ENCODE results near the gene GALNT7. TPM values are rescaled to one million over a fixed set of nuclear protein-coding genes. Genes with fewer than 3 reads are reported as not detected.

Gene GALNT7
- total and polyA plus RNA-seq, 2 donors (not counting 3 experiments of a cell fraction or from before 2014, with no cell fraction given), result 19.6 to 54.6 TPM

DNA sequence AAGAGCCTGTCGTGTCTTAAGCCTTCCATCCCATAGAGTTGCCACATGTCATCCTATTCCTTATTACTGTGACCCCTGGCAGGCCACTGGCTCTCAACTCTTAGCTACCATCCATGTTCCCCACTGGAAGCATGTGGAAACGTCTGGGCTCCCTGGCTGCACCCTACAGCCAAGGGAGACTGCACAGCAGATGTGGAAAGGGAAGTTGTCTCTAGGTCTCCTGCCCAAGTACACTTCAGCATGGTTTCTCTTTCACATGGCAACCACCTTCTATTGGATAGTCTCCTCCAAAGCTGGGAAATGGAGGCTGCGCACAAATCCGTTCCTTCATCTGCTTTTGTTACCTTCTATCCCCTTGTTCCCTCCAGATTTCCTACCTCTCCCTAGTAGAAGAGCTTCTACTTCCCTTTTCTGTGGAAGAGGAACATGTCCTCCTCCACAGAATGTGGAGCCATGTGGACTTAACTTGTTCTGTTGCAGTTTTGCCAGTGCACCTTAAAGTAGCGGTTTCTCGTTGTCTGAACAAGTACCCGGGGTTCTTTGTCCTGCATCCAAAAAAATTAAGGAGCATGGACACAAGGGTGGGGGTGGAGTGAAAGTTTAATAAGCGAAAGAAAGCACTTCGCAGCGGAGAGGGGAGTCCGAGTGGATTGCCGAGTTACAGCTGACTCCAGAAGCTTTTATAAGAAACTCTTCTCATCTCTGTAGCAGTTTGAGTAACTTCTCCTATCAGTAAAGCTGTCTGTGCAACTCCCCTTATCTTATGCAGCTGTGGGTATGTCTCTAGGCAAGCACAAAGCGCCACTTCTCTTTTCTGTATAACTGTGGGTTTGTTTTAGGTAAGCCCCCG is 113.0 kb downstream of the GALNT7 start:
- intact Hi-C loops (cut with micrococcal nuclease), result no loop called here
- Histone ChIP-seq H3K27ac (ENCODE audit: insufficient read depth, low read depth, low read length) (no peak overlapping the region), H3K27me3 (ENCODE audit: control insufficient read depth in 2 of 2, insufficient read depth in 2 of 2, low read length in 2 of 2) (no peaks in the 10 kb centered on the region), H4K20me1 (replicated peaks; ENCODE audit: control insufficient read depth, extremely low read depth, insufficient read depth, low read length) (no peaks in the 10 kb centered on the region), H3K4me3 (replicated peaks in 1 of 3; ENCODE audit: insufficient read depth in 1 of 3, low read depth in 1 of 3, low read length in 3 of 3) (no peak overlapping the region), H3K9ac (replicated peaks; ENCODE audit: extremely low read depth, insufficient read depth, low read length) (no peak overlapping the region), H2AFZ (ENCODE audit: low read depth, low read length) (no peak overlapping the region), H3K36me3 (ENCODE audit: control insufficient read depth in 2 of 2, extremely low read depth in 1 of 2, insufficient read depth in 2 of 2, low read length in 2 of 2) (no peaks in the 10 kb centered on the region), H3K4me2 (ENCODE audit: insufficient read depth, low read length) (no peak overlapping the region), H3K9me3 (replicated peaks; ENCODE audit: control insufficient read depth, insufficient read depth, low read length) (no peaks in the 10 kb centered on the region), H3K79me2 (ENCODE audit: control insufficient read depth, insufficient read depth, low read length) (no peaks in the 10 kb centered on the region), H3K9me1 (replicated peaks; ENCODE audit: control insufficient read depth, extremely low read depth, insufficient read depth, low read length) (no peaks in the 10 kb centered on the region), H3K4me1 (ENCODE audit: control insufficient read depth, extremely low read depth, insufficient read depth, low read length) (no peaks in the 10 kb centered on the region)
- POLR2A ChIA-PET, result no interaction called here
- dilution Hi-C loops (cut with MboI; ENCODE audit: extremely low pct_ligation_motif_present, low sequenced_read_pairs), result no loop called here
- CTCF ChIA-PET, result interaction anchor here (1.0 to 1.7 kb wide), 4 partner anchors 11 to 268 kb away, joined by 4 to 6 read pairs (median 5); no protein-coding TSS in a partner anchor
- DNase-seq (ENCODE audit: low read depth, low spot score) (no peak), FAIRE-seq (no peak)
- BruUV-seq (replicated peaks), result no TSS peak
- TF ChIP-seq JUN (IDR thresholded peaks at IDR 0.05; ENCODE audit: borderline replicate concordance, insufficient read depth, insufficient read length, low read depth) (no peak), POLR2AphosphoS5 (IDR thresholded peaks at IDR 0.05; ENCODE audit: insufficient read depth, low read depth, low read length) (no peak), GATA2 (IDR thresholded peaks at IDR 0.05; ENCODE audit: insufficient read depth, insufficient read length, low read depth, low read length) (no peak), EZH2 (IDR thresholded peaks at IDR 0.05; ENCODE audit: borderline replicate concordance, low read depth, low read length, severe bottlenecking) (no peak), POLR2A (IDR thresholded peaks at IDR 0.05; ENCODE audit: low read depth, low read length) (no peak), FOS (IDR thresholded peaks at IDR 0.05; ENCODE audit: borderline replicate concordance, insufficient read depth, low read length) (no peak), MYC (IDR thresholded peaks at IDR 0.05; ENCODE audit: low read depth, low read length) (no peak)
- TF ChIP-seq, protein P1, sequence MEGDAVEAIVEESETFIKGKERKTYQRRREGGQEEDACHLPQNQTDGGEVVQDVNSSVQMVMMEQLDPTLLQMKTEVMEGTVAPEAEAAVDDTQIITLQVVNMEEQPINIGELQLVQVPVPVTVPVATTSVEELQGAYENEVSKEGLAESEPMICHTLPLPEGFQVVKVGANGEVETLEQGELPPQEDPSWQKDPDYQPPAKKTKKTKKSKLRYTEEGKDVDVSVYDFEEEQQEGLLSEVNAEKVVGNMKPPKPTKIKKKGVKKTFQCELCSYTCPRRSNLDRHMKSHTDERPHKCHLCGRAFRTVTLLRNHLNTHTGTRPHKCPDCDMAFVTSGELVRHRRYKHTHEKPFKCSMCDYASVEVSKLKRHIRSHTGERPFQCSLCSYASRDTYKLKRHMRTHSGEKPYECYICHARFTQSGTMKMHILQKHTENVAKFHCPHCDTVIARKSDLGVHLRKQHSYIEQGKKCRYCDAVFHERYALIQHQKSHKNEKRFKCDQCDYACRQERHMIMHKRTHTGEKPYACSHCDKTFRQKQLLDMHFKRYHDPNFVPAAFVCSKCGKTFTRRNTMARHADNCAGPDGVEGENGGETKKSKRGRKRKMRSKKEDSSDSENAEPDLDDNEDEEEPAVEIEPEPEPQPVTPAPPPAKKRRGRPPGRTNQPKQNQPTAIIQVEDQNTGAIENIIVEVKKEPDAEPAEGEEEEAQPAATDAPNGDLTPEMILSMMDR (IDR thresholded peaks at IDR 0.05; ENCODE audit: extremely low read depth in 1 of 2, insufficient read depth in 1 of 2, low read depth in 1 of 2, low read length in 2 of 2), result no peak
- TF ChIP-seq, protein P2, sequence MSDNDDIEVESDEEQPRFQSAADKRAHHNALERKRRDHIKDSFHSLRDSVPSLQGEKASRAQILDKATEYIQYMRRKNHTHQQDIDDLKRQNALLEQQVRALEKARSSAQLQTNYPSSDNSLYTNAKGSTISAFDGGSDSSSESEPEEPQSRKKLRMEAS (IDR thresholded peaks at IDR 0.05; ENCODE audit: insufficient read depth, insufficient read length), result no peak

Data from endothelial cell of umbilical vein (primary cell).